Liver (tissue), 3 donors: Measurements from ENCODE around the gene MRPL44.

Experiments
- ATF3 ChIP-seq: IDR thresholded peaks from 2 replicates; pipeline ENCODE4 v1.6.1; 2016; ENCODE audit warnings: antibody characterized with exemption
- FOXA1 ChIP-seq: IDR thresholded peaks from 2 replicates; pipeline ENCODE4 v1.6.1; 2016; ENCODE audit warnings: antibody characterized with exemption
- GABPA ChIP-seq, 2 donors: IDR thresholded peaks in 1 of 2; conservative IDR thresholded peaks in 1 of 2; 2 replicates each; pipeline ENCODE4 v1.6.1; 2016; ENCODE audit warnings: antibody characterized with exemption in 2 of 2, mild to moderate bottlenecking in 1 of 2, moderate library complexity in 1 of 2
- JUND ChIP-seq, 2 donors: IDR thresholded peaks; 2 replicates each; pipeline ENCODE4 v1.6.1; 2016; ENCODE audit warnings: antibody characterized with exemption in 2 of 2
- MAX ChIP-seq: IDR thresholded peaks from 2 replicates; pipeline ENCODE4 v1.6.1; 2016; ENCODE audit warnings: antibody characterized with exemption
- NR2F2 ChIP-seq: IDR thresholded peaks from 2 replicates; pipeline ENCODE4 v1.6.1; 2016; ENCODE audit warnings: antibody characterized with exemption
- RAD21 ChIP-seq, 2 donors: IDR thresholded peaks; 2 replicates each; pipeline ENCODE4 v1.6.1; 2016; ENCODE audit warnings: antibody characterized with exemption in 2 of 2, mild to moderate bottlenecking in 2 of 2
- REST ChIP-seq: IDR thresholded peaks from 2 replicates; pipeline ENCODE4 v1.6.1; 2016; ENCODE audit warnings: antibody characterized with exemption, mild to moderate bottlenecking
- RXRA ChIP-seq, 2 donors: IDR thresholded peaks; 2 replicates each; pipeline ENCODE4 v1.6.1; 2017 to 2018; ENCODE audit warnings: antibody characterized with exemption in 2 of 2, mild to moderate bottlenecking in 1 of 2
- SP1 ChIP-seq: IDR thresholded peaks from 2 replicates; pipeline ENCODE4 v1.6.1; 2018; ENCODE audit warnings: antibody characterized with exemption, mild to moderate bottlenecking
- TAF1 ChIP-seq: conservative IDR thresholded peaks from 2 replicates; pipeline ENCODE4 v1.6.1; 2016; ENCODE audit warnings: antibody characterized with exemption, mild to moderate bottlenecking
- YY1 ChIP-seq: IDR thresholded peaks from 2 replicates; pipeline ENCODE4 v1.6.1; 2016; ENCODE audit warnings: antibody characterized with exemption, mild to moderate bottlenecking
- TF ChIP-seq, protein P1 (sequence below): fragments of 150-350 bp; IDR thresholded peaks from 2 replicates; pipeline ENCODE4 v1.5.1; 2017; ENCODE audit warnings: improper control_type of control experiment, low read depth, low read length; ENCODE audit not compliant: missing input control
- donor health status: healthy.
- donor health status: healthy.

- no peak for TF ChIP-seq REST
- no peak for TF ChIP-seq TAF1
- no peak for TF ChIP-seq YY1
- TF ChIP-seq, protein P1, sequence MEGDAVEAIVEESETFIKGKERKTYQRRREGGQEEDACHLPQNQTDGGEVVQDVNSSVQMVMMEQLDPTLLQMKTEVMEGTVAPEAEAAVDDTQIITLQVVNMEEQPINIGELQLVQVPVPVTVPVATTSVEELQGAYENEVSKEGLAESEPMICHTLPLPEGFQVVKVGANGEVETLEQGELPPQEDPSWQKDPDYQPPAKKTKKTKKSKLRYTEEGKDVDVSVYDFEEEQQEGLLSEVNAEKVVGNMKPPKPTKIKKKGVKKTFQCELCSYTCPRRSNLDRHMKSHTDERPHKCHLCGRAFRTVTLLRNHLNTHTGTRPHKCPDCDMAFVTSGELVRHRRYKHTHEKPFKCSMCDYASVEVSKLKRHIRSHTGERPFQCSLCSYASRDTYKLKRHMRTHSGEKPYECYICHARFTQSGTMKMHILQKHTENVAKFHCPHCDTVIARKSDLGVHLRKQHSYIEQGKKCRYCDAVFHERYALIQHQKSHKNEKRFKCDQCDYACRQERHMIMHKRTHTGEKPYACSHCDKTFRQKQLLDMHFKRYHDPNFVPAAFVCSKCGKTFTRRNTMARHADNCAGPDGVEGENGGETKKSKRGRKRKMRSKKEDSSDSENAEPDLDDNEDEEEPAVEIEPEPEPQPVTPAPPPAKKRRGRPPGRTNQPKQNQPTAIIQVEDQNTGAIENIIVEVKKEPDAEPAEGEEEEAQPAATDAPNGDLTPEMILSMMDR, result no peak
- TF ChIP-seq MAX, result no peak
- no peak for TF ChIP-seq FOXA1
- no peak for TF ChIP-seq RAD21 (IDR thresholded peaks at IDR 0.05)
- no peak for TF ChIP-seq RXRA (IDR thresholded peaks at IDR 0.05)
- TF ChIP-seq SP1, result no peak
- TF ChIP-seq JUND (IDR thresholded peaks at IDR 0.05), result no peak
- no peak for TF ChIP-seq ATF3
- no peak for TF ChIP-seq GABPA (IDR thresholded peaks at IDR 0.05 in 1 of 2, conservative IDR thresholded peaks at IDR 0.05 in 1 of 2)
- no peak for TF ChIP-seq NR2F2
Measured at GRCh38 chr2:223934870-223935269, 22.4 kb upstream of the MRPL44 start.
